Subcutaneous abdominal adipose tissue (tissue), 5 donors: Measurements from ENCODE around the gene ORM2.

ENCODE experiments used
- H3K27ac ChIP-seq: one replicate; pipeline ENCODE4 v1.7.0; 2013; ENCODE audit warnings: low read depth, mild to moderate bottlenecking, inconsistent platforms, low read length, moderate library complexity
- H3K27me3 ChIP-seq, 5 donors: one replicate each; pipeline ENCODE4 v1.7.0; 2013; ENCODE audit warnings: low read length in 5 of 5, inconsistent platforms in 1 of 5; ENCODE audit not compliant: control insufficient read depth in 5 of 5, insufficient read depth in 4 of 5
- H3K36me3 ChIP-seq, 5 donors: one replicate each; pipeline ENCODE4 v1.7.0; 2013; ENCODE audit warnings: low read length in 5 of 5; ENCODE audit not compliant: control insufficient read depth in 5 of 5, insufficient read depth in 5 of 5
- H3K4me1 ChIP-seq, 5 donors: one replicate each; pipeline ENCODE4 v1.7.0; 2013; ENCODE audit warnings: low read length in 5 of 5, mild to moderate bottlenecking in 3 of 5, moderate library complexity in 1 of 5; ENCODE audit not compliant: control insufficient read depth in 5 of 5, insufficient read depth in 5 of 5
- H3K4me3 ChIP-seq, 5 donors: one replicate each; pipeline ENCODE4 v1.7.0; 2013; ENCODE audit warnings: low read length in 5 of 5, low read depth in 1 of 5
- H3K9ac ChIP-seq, 5 donors: one replicate each; pipeline ENCODE4 v1.7.0; 2013; ENCODE audit warnings: low read length in 5 of 5, mild to moderate bottlenecking in 4 of 5, moderate library complexity in 3 of 5
- H3K9me3 ChIP-seq, 5 donors: one replicate each; pipeline ENCODE4 v1.7.0; 2013; ENCODE audit warnings: low read length in 5 of 5; ENCODE audit not compliant: control insufficient read depth in 5 of 5
- donor health status: healthy.
- donor health status: healthy.
- donor health status: healthy.
- donor health status: healthy.
- donor health status: healthy.

Gene ORM2

GRCh38 chr9:114347675-114348074 lies 18.0 kb downstream of the ORM2 start:
- Histone ChIP-seq H3K27ac (peak overlapping the region; percentile 41), H3K9me3 (no peaks in the 10 kb centered on the region), H3K9ac (no peak overlapping the region), H3K36me3 (peaks cover 16 to 96% (median 89%) of the 10 kb centered on the region in 5 donors), H3K27me3 (no peaks in the 10 kb centered on the region), H3K4me1 (peaks cover 0 to 18% (median 8%) of the 10 kb centered on the region in 5 donors), H3K4me3 (no peak overlapping the region)

- Histone ChIP-seq H3K9me3 (no peaks in the 10 kb centered on the region), H3K36me3 (peaks cover 13 to 94% (median 83%) of the 10 kb centered on the region in 5 donors), H3K27ac (peak overlapping the region; percentile 41), H3K4me3 (no peak overlapping the region), H3K9ac (no peak overlapping the region), H3K27me3 (no peaks in the 10 kb centered on the region), H3K4me1 (peaks cover 0 to 18% (median 8%) of the 10 kb centered on the region in 5 donors)
Measured at GRCh38 chr9:114348261-114348905, 18.7 kb downstream of the ORM2 start.

- H3K27ac ChIP-seq: peak overlapping the region; percentile 46
- no peak overlapping the region for H3K4me3 ChIP-seq
- H3K27me3 ChIP-seq: no peaks in the 10 kb centered on the region
- peaks cover 14 to 94% (median 83%) of the 10 kb centered on the region in 5 donors for H3K36me3 ChIP-seq
- no peaks in the 10 kb centered on the region for H3K9me3 ChIP-seq
- H3K9ac ChIP-seq: no peak overlapping the region
- H3K4me1 ChIP-seq: peaks cover 0 to 18% (median 8%) of the 10 kb centered on the region in 5 donors
Measured at GRCh38 chr9:114348906-114349482, 19.3 kb downstream of the ORM2 start.

DNA sequence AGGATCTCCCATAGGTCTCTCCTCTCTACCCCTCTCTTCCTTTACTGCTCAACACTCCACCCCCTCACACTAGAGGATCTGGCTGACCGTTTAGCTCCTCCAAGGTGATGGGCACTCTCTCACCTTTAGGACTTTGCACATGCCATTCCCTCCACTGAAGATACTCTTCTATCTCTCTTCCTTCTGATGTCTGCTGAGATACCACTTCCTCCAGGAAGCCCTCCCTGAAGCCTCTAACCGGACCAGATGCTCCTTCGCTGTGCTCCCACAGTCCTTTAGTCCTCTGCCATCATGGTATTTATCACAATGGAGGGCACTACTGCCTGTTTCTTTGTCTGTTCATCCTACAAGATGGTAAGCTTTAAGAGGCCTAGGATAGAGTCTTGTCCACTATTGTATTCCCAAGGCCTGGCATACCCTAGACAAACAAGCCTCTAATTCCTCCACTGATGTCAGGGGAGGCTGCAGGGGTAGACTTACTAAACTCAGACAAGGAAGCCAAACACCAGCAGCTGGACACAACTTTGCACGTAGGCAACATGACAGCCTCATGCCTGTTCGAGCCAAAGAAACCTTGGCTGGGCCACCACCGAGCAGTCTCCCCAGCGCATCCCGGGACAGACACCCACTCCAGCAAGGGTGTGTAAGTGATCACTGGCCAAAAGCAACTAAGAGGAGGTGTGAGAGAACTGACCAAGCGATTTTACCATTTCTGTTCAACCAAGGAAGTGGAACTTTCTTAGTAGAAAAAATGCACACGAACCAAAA lies 20.2 kb downstream of the ORM2 start:
- no peak overlapping the region for H3K9ac ChIP-seq
- peak overlapping the region; percentile 46 for H3K27ac ChIP-seq
- H3K9me3 ChIP-seq: no peaks in the 10 kb centered on the region
- H3K4me3 ChIP-seq: no peak overlapping the region
- peaks cover 10 to 91% (median 77%) of the 10 kb centered on the region in 5 donors for H3K36me3 ChIP-seq
- no peaks in the 10 kb centered on the region for H3K27me3 ChIP-seq
- H3K4me1 ChIP-seq: peaks cover 0 to 18% (median 8%) of the 10 kb centered on the region in 5 donors

GRCh38 chr9:114350636-114351401 lies 21.1 kb downstream of the ORM2 start:
- H3K4me1 ChIP-seq: peaks cover 0 to 18% (median 8%) of the 10 kb centered on the region in 5 donors
- no peak overlapping the region for H3K4me3 ChIP-seq
- H3K36me3 ChIP-seq: peaks cover 10 to 91% (median 76%) of the 10 kb centered on the region in 5 donors
- no peaks in the 10 kb centered on the region for H3K27me3 ChIP-seq
- no peak overlapping the region for H3K9ac ChIP-seq
- no peak overlapping the region for H3K27ac ChIP-seq
- no peaks in the 10 kb centered on the region for H3K9me3 ChIP-seq

DNA sequence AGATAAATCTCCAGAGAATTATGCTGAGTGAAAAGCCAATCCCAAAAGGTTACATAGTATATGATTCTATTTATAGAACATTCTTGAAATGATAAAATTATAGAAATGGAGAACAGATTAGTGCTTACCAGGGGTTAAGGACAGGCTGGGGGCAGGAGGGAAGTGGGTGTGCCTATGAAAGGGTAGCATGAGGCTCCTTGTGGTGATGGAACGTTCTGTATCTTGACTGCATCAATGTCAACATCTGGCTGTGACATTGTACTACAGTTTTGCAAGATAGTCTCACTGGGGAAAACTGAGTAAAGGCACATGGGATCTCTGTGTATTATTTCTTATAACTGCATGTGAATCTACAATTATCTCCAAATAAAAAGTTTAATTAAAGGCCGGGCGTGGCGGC lies 22.3 kb downstream of the ORM2 start:
- Histone ChIP-seq H3K36me3 (peaks cover 6 to 91% (median 76%) of the 10 kb centered on the region in 5 donors), H3K9ac (no peak overlapping the region), H3K4me1 (peaks cover 0 to 20% (median 13%) of the 10 kb centered on the region in 5 donors), H3K9me3 (no peaks in the 10 kb centered on the region), H3K4me3 (no peak overlapping the region), H3K27ac (no peak overlapping the region), H3K27me3 (no peaks in the 10 kb centered on the region)

- Histone ChIP-seq H3K27me3 (no peaks in the 10 kb centered on the region), H3K27ac (no peak overlapping the region), H3K9me3 (no peaks in the 10 kb centered on the region), H3K36me3 (peaks cover 12 to 90% (median 75%) of the 10 kb centered on the region in 5 donors), H3K9ac (no peak overlapping the region), H3K4me3 (no peak overlapping the region), H3K4me1 (peaks cover 0 to 14% (median 9%) of the 10 kb centered on the region in 5 donors)
Measured at GRCh38 chr9:114355821-114356220, 26.2 kb downstream of the ORM2 start.

DNA sequence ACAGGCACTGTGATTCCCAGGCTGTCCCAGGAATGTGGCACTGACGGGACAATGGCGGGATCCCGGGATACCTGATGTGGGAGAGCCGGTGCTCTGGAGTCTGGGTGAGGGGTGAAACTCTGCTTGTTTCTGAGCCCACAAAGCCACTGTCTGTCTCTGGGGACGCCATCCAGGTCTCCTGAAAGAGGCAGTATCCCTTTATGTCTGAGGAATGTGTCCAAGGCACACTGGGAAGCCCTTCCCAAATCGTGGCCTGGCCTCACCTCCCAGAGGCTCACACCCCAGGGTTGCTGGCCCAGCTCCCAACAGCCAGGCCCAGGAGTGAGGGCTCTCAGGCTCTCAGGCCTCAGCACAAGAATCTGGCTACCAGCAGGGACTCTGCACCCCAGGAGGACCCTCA lies 27.1 kb downstream of the ORM2 start:
- Histone ChIP-seq H3K9ac (peak overlapping the region in 1 of 5 donors; percentile 2), H3K4me3 (no peak overlapping the region), H3K36me3 (peaks cover 15 to 94% (median 79%) of the 10 kb centered on the region in 5 donors), H3K27ac (no peak overlapping the region), H3K27me3 (no peaks in the 10 kb centered on the region), H3K9me3 (no peaks in the 10 kb centered on the region), H3K4me1 (peaks cover 0 to 14% (median 9%) of the 10 kb centered on the region in 5 donors)

DNA sequence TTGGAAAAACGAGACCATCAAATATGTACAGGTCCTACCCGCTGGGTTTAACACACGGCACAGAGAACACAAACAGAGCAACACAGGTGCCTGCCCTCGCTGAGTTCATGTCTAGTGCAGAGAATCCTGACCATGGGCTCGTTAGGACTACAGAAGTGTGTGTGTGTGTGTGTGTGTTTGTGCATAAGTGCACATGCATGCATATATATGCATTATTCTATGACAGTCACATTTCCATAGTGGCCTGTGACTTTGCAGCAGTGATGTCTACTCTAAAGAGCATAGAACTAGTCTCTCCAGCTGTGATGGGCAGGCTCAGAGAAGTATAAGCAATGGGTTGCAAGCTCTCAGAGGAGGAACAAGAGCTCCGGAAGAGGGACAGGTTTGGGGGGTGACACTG lies 27.7 kb downstream of the ORM2 start:
- Histone ChIP-seq H3K4me1 (peaks cover 0 to 14% (median 9%) of the 10 kb centered on the region in 5 donors), H3K27me3 (no peaks in the 10 kb centered on the region), H3K36me3 (peaks cover 15 to 94% (median 81%) of the 10 kb centered on the region in 5 donors), H3K9ac (peak overlapping the region in 1 of 5 donors; percentile 2), H3K9me3 (no peaks in the 10 kb centered on the region), H3K27ac (no peak overlapping the region), H3K4me3 (no peak overlapping the region)
